GM19463 (cell line): Measurements from ENCODE around the gene FGD2.
"Not testable (repeated sequence)": the region's sequence is repeated elsewhere in the genome, so short reads cannot be mapped to it uniquely, and the experiment has no call there.

Experiments
- ATAC-seq: cut with Tn5 transposase; IDR thresholded peaks from one replicate; pipeline ENCODE4 v1.9.1; 2021; ENCODE audit warnings: mild to moderate bottlenecking, moderate library complexity; ENCODE audit not compliant: unreplicated experiment

Gene FGD2

DNA sequence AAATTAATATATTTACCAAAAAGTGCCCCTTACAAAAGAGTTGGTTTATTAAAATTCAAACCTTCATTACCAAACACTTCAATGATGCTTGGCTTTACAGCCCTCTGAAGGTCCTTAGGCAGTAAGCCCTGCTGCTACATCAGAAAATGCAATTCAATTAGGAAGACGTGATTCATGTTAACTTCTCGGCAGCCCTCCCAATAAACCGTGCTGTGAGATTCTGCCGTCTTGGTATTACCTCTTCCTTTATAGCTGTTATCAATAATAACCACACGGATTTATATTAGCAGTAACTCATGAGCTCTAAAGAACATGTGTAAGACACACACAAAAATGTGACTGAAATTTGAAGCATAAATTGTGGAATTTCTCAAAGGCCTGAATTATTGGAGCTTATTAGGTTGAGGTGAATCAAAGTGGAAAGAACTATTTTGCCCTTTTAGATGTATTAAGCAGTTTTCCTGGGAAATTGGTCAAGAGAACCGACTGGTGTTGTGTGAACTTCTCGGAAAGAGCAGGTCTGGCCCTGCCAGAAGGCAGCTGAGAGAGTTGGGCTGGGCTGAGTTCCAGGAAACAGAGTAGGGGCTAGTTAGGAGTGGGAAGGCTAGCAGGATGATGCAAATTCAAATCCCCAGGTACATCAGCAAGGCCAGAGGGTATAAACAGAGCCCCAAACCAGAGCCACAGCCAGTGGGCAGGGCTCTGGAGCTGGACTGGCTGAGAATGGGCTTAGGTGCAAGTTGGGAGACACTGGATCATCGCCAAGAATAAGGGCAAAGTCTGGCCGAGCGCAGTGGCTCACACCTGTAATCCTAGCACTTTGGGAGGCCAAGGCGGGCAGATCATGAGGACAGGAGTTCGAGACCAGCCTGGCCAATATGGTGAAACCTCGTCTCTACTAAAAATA lies 33.1 kb downstream of the FGD2 start:
- no peak for ATAC-seq

DNA sequence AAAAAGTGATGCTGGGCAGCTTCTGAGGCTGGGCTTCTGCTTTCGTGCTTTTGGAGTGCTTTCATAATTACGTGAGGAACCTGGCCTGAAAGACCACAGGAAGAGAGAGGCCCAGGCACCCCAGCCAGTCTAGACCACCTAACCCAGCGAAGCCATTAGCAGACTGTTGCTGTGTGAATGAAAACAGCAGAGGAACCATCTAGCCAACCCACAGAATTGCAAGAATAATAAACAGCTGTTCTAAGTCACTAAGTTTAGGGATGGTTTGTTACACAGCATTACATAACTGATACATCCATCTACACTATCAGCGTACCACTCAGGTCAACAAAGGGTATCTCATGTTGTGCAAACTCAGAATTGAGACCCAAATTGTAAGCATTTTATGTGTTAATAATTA lies 34.5 kb downstream of the FGD2 start:
- ATAC-seq, result no peak

DNA sequence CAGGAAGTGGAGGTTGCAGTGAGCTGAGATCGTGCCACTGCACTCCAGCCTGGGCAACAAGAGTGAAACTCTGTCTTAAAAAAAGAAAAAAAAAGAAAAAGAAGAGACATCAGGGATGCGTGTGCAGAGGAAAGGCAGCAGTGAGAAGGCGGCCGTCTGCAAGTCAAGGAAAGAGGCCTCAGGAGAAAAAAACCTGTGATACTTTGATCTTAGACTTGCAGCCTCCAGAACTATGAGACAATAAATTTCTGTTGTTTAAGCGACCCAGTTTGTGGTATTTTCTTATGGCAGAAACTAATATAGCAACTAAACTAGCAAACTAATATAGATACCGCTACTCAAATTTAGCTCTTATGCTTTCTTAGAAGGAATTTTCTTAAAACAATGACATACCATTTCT lies 36.1 kb downstream of the FGD2 start:
- ATAC-seq, result no peak

DNA sequence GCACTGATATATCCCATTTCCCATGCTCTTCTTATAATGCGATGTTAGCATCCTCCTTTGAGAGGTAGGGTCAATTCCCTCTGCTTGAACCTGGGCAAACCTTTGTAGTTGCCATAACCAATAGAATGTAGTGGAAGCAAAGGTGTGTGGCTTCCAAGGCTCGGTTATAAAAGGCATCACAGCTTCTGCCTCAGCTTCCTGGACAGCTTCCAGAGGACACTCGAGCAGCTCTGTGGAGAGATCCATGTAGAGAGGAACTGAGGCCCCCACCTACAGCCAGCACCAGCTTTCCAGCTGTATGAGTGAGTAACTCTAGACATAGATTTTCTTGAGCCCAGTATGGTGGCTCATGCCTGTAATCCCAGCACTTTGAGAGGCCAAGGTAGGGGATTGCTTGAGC lies 36.7 kb downstream of the FGD2 start:
- no peak for ATAC-seq

DNA sequence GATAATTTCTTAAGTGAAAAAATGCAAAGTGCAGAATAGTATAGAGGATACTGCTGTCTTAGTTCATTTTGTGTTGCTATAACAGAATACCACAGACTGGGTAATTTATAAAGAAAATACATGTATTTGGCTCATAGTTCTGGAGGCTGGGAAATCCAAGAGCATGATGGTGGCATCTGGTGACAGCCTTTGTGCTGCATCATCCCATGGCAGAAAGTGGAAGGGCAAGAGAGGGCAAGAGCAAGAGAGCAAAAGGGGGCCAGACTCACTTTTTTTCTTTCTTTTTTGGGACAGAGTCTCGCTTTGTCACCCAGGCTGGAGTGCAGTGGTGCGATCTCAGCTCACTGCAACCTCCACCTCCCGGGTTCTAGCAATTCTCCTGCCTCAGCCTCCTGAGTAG lies 37.6 kb downstream of the FGD2 start:
- not testable (repeated sequence) for ATAC-seq

DNA sequence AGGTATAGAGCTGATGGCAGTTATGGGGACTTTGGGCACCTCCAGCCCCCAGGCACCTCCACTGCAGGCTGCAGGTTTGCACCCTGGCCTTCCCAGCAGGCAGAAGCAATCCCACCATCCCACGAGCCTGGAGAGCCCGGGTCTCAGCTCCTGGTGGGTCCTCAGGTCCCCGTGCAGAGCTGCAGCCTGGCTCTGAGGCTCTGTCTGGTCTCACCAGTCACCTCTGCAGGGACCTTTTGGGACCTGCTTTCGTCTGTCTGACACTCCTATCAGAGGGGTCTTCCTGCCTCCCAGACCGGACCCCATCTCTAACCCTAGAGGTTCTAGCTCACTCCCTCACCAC lies 41.9 kb downstream of the FGD2 start:
- ATAC-seq, result no peak

DNA sequence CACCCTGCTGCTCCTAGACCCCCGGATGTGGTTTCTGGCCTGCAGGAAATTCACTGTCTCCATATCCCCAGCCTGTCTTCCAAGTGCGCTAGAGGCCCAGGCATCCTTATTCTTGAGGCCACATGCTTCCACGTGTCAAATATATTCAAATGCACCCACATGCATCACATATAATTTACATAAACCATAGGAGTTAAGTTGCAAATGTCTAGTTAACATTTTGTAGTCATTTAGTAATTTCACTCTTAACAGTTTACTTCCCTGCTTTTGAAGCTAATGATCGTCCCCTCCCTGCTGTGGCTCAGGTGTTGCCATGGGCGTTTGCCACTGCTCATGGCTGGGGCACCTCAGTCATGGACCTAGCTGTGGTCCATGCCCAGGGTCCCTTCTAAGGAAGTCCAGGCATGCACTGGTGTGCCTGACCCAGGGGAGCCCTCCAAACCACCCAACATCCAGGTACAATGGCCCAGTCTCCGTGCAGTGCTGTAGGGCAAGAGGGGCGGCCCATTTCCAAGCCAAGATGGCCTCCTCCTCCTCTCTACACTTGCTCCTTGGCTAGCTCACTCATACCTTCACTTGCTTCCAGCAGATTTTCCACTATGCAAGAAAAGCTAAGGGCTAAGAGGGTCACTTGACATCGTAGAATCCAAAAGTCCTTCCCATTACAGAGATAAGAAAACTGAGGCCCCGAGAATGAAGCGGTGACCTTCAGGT lies 42.4 kb downstream of the FGD2 start:
- ATAC-seq, result no peak

DNA sequence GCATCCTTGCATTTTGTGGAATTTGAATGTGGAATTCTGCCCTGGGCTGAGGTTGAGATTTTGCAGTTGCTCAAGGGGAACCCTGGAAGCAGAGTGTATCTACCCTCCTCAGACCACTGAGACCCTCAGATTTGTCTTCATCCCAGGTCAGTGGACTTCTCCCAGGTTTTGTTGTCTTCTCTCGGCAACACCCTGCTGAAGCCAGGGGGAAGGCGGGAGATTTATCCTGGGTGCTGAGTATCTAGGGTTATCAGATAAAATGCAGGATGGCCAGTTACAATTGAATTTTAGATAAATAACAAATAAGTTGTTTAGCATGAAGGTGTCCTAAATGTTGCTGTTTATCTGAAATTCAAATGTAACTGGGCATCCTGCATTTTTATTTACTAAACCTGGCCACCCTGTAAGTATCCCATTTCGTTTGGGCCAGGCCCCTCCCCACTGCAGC lies 43.0 kb downstream of the FGD2 start:
- no peak for ATAC-seq

DNA sequence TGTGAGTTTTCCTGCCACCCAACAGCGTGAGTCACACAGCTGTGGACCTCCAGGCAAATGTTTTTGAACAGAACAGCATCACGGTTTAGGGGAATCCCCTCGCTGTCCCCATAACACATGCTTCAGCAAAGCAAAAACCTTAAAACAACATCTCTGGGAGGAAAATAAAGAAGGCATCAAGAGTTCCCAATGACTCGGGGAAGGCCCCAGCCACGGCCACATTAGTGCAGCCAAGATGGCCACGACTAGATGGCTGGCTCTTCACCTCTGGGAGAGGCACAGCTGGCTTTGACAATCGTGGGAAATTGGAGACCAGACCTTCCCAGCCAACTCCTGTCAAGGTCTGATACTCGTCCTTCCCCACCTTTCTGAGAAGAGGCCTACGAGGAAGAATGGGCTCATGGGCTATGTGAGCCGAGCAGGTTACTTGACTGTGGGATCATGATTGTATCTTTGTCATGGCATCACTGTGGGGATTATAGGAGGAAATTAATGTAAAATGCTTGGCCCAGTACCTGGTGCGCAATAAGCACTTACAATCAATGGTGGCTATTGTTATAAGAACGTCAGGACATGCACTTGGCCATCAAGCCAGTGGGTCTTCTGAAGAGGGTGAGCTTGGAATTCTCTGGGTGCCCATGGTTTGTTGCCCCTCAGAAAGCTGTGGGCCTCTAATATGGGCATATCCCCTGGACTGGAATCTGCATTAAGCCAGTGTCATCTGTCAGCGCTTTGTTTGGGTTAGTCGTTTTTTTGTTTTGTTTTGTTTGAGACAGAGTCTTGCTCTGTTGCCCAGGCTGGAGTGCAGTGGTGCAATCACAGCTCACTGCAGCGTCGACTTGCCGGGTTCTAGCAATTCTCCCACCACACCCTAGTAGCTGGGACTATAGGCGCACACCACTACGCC lies 43.6 kb downstream of the FGD2 start:
- ATAC-seq, result peak; percentile 63

DNA sequence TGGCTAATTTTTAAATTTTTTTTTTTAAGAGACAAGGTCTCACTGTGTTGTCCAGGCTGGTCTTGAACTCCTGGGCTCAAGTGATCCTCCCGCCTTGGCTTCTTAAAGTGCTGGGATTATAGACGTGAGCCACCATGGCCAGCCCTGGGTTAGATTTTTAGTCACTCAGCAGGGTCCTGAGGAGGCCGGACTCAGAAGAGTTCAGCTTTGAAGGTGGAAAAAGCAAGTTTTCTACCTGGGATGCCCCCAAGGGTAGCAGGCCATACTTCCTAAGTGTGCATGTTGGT lies 44.2 kb downstream of the FGD2 start:
- no peak for ATAC-seq

DNA sequence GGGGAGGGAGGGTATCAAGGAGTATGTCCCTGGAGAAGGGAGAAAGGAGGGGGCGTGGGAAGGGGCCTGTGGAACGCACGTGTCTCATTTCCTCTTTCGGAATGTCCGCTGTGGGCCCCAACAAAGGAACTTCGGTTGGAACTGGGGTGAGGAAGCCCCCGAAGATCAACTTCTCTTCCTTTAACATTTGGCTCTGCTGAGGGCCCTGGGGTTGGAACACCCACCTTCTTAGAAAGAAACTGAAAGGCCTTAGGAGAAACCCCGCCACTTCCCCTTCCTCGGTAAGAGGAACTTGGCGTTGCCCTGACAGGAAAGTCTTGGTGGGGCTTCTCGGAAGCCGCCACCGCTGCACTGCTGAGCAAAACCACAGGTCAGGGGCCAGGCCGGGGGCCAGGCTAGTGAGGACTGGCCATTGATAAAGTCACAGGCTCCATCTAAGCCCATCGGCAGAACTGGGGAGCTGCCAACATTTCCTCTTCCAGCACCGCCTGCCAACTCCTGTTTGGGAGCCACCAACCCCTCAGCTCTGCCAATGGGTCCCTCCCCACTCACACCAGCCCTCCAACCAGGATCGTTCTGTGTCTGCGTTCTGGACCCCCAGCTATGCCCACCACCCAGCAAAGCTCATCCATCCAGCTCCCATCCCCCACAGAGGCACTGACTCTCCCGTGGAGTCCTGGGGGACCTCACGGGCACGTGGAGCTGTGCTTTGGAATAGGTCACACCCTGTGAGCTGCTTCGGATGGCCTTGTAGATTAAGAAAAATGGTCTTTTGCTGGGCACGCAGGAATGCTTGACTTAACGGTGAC lies 44.8 kb downstream of the FGD2 start:
- peak; percentile 38 for ATAC-seq

DNA sequence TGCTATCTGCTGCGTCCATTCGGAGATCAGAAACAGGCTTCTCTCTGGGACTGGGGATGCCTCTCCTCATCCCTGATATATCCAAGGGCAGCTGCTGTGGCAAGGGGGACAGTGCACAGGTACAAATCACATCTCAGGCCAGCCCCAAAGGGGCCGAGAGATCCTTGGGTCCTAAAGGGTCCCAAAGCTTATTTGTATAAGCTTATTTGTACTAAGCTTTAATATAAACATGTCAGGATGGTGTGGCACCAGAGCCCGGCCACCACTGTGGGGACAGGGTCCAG lies 45.3 kb downstream of the FGD2 start:
- ATAC-seq, result no peak

DNA sequence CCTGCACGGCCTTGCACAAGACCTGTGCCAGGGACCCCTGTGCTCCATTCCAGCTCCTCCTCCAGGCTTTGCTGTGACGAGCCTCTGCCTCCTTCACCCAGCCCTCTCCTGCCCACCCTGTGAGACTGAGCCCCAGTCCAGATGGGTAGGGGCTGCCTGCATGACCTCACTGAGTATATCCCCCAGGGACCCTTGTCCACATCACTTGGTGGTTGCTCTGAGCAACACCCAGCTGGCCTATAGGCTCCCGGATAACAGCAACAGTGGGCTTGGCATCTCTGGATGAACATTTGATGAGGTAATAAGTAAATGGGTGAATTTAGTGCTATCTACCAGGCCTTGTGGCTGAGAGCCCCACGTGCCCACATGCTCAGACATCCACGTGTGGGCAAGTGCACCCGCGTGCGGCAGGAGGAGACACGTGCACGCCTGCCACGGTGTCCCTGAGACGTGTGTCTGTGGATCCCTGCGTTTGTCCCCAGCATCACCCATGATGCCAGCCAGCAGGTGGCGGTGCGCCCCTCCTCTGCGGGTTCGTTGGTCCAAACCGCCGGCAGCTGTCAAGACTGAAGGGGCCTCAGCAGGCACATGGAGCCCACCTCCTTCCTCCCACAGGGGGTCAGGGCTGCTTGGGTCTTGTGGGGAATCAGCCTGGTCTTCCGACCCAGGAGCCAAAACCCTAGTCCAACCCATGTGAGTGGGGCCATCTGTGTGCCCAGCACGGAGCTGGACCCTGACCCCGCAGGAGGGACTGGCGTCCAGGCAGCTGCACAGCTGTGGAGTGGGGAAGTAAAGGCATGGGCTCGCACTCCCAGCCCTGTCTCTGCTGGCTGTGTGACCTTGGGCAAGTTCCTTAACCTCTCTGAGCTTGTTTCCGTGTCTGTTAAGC lies 45.9 kb downstream of the FGD2 start:
- ATAC-seq, result peak; percentile 46

DNA sequence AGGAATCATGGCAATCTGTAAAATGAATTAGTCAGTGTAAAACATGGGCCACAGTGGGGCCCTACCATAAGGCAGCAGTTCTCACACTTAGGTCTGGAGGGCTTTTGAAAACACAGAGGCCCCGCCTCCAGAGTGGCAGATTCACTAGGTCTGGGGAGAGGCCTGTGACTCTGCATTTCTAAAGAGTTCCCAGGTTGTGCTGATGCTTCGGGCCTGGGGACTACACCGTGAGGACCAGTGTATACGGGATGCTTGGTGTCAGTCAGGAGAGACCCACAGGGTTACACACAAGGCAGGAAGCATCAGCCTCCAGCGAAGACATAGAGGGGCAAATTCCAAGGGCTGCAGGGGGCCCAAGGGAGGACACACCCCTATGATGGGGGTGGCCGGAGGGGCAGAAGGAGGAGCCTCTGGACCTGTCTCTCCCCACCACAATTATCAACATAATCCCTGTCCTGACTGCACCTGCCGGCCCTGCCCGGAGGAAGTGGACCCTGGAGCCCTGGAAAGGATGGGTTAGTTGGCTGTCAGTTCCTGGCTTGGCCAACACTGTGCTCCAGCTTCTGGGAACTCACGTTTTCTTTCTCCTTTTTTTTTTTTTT lies 46.7 kb downstream of the FGD2 start:
- no peak for ATAC-seq

DNA sequence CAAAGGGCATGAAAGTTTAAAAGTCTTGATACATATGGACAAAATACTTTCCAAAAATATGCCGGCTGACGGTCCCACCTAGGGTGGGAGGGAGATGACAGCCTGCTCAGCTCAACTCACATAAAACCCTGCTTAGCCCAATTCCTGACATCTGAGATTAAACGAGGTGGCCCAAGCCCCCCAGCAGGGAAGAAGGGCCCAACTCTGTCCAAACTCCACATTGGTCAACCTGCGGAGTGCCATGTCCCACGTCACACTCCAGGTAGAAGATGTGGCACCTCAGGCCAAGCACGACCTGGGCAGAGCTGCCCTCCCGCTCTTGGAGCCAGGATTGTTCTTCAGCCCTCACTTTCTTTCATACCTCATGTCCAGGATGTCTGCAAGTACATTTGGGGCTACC lies 48.2 kb downstream of the FGD2 start:
- ATAC-seq, result no peak

DNA sequence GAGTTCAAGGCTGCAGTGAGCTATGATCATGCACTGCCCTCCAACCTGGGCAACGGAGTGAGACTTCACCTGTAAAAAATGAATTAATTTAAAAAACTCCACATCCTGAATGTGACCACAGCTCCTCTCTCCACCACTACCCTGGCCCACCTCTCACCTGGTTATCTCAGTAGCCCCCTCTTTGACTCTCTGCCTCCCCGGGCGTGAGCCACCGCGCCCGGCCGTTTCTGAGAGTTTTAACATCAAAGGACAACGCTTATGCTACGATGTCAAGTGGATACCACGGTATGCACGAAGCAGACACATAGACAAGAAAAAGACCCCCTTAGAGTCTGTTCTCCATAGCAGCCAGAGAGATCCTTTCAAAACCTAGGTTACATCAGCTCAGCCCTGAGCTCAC lies 48.7 kb downstream of the FGD2 start:
- ATAC-seq, result no peak

DNA sequence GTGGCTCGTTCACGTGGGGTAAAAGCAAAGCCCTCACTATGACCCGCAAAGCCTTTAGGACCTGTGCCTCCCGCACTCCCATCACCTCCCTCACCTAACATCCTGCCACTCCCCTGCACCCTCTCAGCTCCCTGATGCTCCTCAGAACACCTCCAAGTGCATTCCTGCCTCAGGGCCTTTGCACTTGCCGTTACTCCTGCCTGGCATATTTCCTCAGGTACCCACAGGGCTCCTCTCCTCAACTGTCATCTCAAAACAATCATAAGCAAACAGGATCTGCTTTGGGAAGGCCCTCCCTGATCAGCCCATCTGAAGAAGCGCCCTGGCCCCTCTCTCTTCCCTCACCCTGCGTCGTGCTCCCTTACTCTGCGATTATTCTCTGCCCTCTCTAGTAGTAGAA lies 49.1 kb downstream of the FGD2 start:
- ATAC-seq, result no peak

DNA sequence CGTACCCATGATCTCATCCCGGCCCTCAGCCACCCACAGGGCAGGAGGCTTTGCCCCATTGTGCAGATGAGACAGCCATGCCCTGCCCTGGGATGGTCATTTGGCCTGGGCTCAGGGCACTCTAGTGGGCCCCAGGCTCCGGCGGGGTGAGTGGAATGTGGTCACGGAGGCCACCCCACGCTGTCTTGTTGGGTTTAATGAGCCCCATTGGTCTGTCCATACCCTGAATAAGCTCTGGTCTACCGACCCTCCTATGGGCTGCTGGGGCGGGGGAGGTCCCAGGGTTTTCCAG lies 50.6 kb downstream of the FGD2 start:
- no peak for ATAC-seq

DNA sequence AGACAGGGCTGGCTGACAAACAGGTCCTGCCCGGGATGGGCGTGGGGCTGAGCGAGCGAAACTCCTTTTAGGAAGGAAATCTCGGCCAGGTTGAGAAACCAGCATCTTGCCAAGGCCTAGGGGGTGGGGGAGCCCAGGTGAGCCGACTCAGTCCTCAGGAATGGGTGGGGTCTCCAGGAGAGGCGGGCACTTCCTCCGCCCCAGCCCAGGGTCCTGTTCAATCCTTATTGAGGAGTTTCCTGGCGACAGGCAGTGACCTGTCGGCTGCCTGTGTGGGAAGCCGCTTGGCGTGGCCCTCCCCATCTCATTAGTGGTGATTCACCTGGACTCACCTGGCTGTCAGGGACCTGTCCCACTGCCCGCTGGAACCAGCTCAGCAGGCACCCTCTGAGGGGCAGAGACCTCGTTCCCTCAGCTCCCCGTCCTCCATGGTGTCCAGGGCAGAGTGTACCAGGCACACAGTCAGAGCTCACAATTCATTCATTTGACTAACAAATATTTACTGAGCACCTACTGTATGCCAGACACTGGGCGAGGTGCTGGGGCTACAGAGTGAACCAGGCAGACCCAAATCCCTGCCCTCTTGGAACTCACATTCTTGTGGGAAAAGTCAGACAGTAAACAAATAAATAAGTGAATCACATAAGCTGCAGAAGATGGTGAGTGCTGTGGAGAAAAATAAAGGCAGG lies 51.1 kb downstream of the FGD2 start:
- no peak for ATAC-seq
